Calu3 (cell line): Measurements from ENCODE around the gene TMED10. TPM values are rescaled to one million over a fixed set of nuclear protein-coding genes. Genes with fewer than 3 reads are reported as not detected.

Experiments used
- BruUV-seq: library from RNA; stranded (reverse); fragments of 400-500 nt; replicated peaks from 2 replicates; lab custom pipeline; 2021; lab: Mats Ljungman, UMichigan
- CTCF ChIA-PET: fragments of 300-600 bp; sonication (Branson Sonifier 250); formaldehyde crosslinking; loops from one replicate; lab custom pipeline; 2022; ENCODE audit warnings: antibody characterized with exemption; lab: Charles Lee
- DNase-seq: peaks from one replicate; pipeline ENCODE4 v3.0.0; 2022
- H3K27ac Mint-ChIP-seq: one replicate; pipeline ENCODE4 v1.8.0; 2022; ENCODE audit warnings: mixed read lengths; ENCODE audit not compliant: unreplicated experiment
- H3K27me3 Mint-ChIP-seq: one replicate; pipeline ENCODE4 v1.8.0; 2022; ENCODE audit warnings: mixed read lengths; ENCODE audit not compliant: unreplicated experiment
- H3K36me3 Mint-ChIP-seq: one replicate; pipeline ENCODE4 v1.8.0; 2022; ENCODE audit warnings: mild to moderate bottlenecking, moderate library complexity, mixed read lengths; ENCODE audit not compliant: insufficient read depth, unreplicated experiment
- H3K4me1 Mint-ChIP-seq: one replicate; pipeline ENCODE4 v1.8.0; 2022; ENCODE audit warnings: mild to moderate bottlenecking, low read depth, mixed read lengths; ENCODE audit not compliant: unreplicated experiment
- H3K4me3 Mint-ChIP-seq: one replicate; pipeline ENCODE4 v1.8.0; 2022; ENCODE audit warnings: mild to moderate bottlenecking, low read depth, moderate library complexity, mixed read lengths; ENCODE audit not compliant: unreplicated experiment
- H3K9me3 Mint-ChIP-seq: one replicate; pipeline ENCODE4 v1.8.0; 2022; ENCODE audit warnings: low read depth, mixed read lengths; ENCODE audit not compliant: unreplicated experiment
- CTCF ChIP-seq: fragments of 200-600 bp; IDR thresholded peaks from one replicate; pipeline ENCODE4 v1.8.0; 2022; ENCODE audit warnings: antibody characterized with exemption; ENCODE audit not compliant: unreplicated experiment
- intact Hi-C: fragments of 100-400 bp; cut with micrococcal nuclease; formaldehyde crosslinking; loops from one replicate; pipeline ENCODE4 v1.10.0; 2022; ENCODE audit not compliant: unreplicated experiment
- total RNA-seq: library from RNA; stranded (reverse); gene quantifications from 2 replicates; pipeline ENCODE4 v1.2.3, GENCODE V29; 2022

TMED10 gene
- total RNA-seq, 1 experiment from 2014 or later, result 391 TPM

DNA sequence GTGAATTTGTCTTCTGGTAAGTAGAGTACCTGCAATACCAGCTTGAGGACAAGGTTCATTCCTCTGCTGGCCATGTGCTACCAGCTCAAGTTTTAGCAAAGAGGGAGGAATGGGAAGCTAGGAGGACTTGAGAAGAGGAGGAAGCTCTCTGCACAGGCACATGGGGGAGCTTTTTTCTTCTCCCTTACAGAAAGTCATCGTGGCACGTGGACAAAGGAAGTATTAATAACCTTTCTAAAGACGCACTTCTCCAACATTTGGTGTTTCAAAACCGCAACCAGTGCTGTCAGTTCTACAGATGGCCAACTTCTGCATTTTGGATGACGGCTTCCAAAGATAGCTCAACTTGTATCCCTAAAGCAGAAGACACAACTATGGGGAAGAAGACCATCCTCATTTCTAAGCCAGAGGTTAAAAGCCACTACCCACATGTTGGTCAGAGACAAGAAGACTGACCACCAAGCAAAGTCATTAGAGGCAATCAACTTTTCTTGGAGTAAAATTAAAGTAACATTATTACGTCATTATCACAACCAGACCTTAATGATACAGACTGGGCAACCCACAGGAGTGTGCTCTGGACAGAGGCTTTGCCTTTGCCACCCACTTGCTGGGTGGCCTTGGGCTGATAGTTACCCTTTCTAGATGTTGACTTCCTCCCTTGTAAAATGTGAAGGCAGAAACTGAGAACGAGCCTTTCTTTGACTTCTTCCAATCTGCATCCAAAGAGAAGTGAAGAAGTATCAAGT is 12.3 kb upstream of the TMED10 start:
- Mint-ChIP-seq H3K9me3 (no peaks in the 10 kb centered on the region), H3K4me1 (peaks cover under 1% of the 10 kb centered on the region), H3K4me3 (no peak overlapping the region), H3K27ac (no peak overlapping the region), H3K36me3 (no peaks in the 10 kb centered on the region), H3K27me3 (no peaks in the 10 kb centered on the region)
- CTCF ChIA-PET, result no interaction called here
- TF ChIP-seq CTCF, result no peak
- intact Hi-C loops, result no loop called here
- BruUV-seq, result no TSS peak
- no peak for DNase-seq

GRCh38 chr14:75188086-75188485 is 11.7 kb upstream of the TMED10 start:
- no TSS peak for BruUV-seq
- CTCF ChIA-PET, result no interaction called here

GRCh38 chr14:75186953-75187352 is 10.5 kb upstream of the TMED10 start:
- CTCF ChIA-PET, result no interaction called here
- no peaks in the 10 kb centered on the region for H3K27me3 Mint-ChIP-seq
- BruUV-seq, result no TSS peak
- no peak overlapping the region for H3K4me3 Mint-ChIP-seq
- H3K4me1 Mint-ChIP-seq, result peaks cover 13% of the 10 kb centered on the region
- no peaks in the 10 kb centered on the region for H3K9me3 Mint-ChIP-seq
- H3K27ac Mint-ChIP-seq, result no peak overlapping the region
- no peak for TF ChIP-seq CTCF
- peaks cover 5% of the 10 kb centered on the region for H3K36me3 Mint-ChIP-seq
- DNase-seq, result no peak
- intact Hi-C loops, result no loop called here

More at GRCh38 chr14:75188086-75188485, 11.7 kb upstream of the TMED10 start:
- DNase-seq, result no peak
- Mint-ChIP-seq H3K4me1 (peaks cover 6% of the 10 kb centered on the region), H3K27me3 (no peaks in the 10 kb centered on the region), H3K36me3 (no peaks in the 10 kb centered on the region), H3K27ac (no peak overlapping the region), H3K4me3 (no peak overlapping the region), H3K9me3 (no peaks in the 10 kb centered on the region)
- no peak for TF ChIP-seq CTCF
- intact Hi-C loops, result no loop called here

GRCh38 chr14:75185251-75186040 is 9.0 kb upstream of the TMED10 start:
- no TSS peak for BruUV-seq
- TF ChIP-seq CTCF, result no peak
- CTCF ChIA-PET, result no interaction called here

More at GRCh38 chr14:75185251-75186040, 9.0 kb upstream of the TMED10 start:
- Mint-ChIP-seq H3K36me3 (peaks cover 5% of the 10 kb centered on the region), H3K4me3 (no peak overlapping the region), H3K27ac (no peak overlapping the region), H3K9me3 (no peaks in the 10 kb centered on the region), H3K27me3 (no peaks in the 10 kb centered on the region), H3K4me1 (peaks cover 13% of the 10 kb centered on the region)
- intact Hi-C loops, result no loop called here
- DNase-seq, result no peak
